GM18507 (cell line): ENCODE data around the gene BCL11B.

Experiments
- DNase-seq: peaks from one replicate; pipeline ENCODE4 v3.0.0; 2011; ENCODE audit warnings: low read depth; ENCODE audit not compliant: insufficient read length; ENCODE audit errors: extremely low spot score
- FAIRE-seq: peaks from 2 replicates; lab custom pipeline; 2011; peaks lifted over from hg19 to GRCh38; lab: Jason Lieb, UNC

The BCL11B gene

DNA sequence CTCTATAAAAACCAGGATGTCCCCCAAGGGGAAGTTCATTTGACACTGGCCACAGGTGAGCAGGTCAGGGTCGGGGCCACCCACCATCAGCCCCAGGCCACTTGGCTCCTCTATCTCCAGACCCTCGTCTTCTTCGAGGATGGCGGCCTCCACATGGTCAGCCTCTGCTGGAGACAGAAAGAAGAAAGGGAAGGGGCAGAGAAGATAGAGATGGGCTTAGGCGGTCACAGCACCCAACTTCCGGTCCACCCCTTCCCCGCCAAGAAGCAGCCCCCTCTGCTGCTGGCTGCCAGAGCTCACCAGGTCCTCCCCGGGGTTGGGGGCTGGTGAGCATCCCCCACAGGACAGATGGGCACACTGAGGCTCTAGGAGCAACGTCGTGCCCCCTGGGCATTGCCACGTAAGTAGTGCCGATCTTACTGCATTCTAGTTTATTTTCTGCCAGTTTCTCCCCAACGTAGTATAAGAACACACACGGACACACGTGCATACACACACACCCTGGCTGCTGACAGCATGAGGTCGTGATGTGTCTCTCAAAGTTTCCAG, 14.2 kb downstream of the BCL11B start:
- DNase-seq (no peak), FAIRE-seq (no peak)

DNA sequence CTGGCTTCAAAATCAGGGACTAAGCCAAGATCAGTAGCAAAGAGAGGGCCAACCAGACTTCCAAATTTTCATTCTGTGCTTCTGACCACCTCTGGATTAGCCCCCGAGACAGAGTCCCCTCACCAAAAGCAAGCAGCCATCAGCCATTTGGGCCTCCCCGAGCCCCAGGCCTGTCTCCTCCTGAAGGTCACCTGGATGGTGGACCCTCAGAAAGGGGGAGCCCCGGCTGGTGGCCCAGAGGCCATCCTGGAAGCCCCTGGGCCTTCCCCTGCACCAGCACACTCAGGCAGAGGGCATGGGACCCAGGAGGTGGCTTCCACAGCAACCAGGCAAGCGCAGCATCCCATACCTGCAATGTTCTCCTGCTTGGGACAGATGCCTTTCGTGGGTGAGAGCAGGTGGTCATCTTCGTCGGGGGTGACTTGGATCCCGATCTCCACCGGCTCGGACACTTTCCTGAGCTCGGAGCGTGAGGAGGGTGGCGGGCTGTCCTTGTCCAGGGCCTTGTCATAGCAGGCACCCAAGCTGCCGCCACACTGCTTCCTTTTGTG, 14.8 kb downstream of the BCL11B start:
- no peak for DNase-seq

DNA sequence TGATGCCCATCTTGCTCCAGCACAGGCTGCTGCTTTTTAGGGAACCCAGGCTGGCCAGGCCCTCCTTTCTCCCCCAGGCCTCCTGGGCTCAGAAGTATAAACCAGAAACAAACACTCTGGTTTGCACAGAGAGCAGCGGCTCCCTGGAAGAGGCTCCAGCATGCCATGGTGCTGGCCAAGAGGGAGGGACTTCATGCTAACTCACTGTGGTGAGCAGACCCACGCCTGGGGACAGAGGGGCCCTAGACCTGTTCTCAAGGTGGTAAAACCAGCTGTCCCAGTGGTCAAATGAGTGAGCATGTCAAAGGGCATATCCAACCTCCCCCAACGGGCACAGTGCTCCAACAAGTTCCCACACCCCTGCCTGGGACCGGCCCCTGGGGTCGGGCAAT, 15.5 kb downstream of the BCL11B start:
- FAIRE-seq, result no peak
- no peak for DNase-seq

More for the DNA sequence above, 14.8 kb downstream of the BCL11B start:
- FAIRE-seq, result no peak

DNA sequence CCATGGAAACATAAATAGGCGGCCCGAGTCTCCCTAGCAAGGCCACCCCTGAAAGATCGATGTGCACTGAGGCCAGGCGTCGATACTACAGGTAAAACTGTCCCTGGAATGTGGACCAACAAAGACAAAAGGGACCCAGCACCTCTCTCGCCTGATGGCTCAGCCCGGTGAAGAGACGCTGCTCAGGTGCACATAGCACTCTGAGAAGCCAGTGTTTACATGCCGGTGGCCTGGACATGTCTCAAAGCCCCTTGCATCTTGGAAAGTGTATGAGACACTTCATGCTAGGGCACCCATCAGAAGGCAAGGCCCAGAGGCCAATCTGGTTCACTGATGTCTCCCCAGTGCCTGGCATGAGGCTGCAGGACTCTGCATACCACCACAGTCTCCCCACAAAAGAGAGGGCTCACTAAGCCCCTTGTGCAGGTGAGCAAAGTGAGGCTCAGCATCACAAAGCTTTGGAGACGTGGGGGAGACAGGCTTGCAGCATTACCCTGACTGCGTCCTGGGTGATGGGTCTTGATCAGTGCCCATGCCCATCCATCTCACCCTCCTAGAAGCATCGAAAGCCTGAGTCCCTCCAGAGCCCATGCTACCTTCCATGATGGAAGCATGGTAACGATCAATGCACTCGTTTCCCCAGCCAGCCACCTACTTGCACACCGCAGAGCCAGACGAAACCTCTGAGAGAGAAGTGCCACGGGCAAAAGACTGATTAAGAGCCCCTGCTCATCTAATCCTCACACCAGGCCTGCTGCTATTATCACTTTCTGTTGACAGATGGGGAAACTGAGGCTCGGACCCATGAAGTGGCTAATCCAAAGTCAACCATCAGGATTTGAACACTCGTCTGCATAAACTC, 16.1 kb downstream of the BCL11B start:
- FAIRE-seq (no peak), DNase-seq (no peak)

DNA sequence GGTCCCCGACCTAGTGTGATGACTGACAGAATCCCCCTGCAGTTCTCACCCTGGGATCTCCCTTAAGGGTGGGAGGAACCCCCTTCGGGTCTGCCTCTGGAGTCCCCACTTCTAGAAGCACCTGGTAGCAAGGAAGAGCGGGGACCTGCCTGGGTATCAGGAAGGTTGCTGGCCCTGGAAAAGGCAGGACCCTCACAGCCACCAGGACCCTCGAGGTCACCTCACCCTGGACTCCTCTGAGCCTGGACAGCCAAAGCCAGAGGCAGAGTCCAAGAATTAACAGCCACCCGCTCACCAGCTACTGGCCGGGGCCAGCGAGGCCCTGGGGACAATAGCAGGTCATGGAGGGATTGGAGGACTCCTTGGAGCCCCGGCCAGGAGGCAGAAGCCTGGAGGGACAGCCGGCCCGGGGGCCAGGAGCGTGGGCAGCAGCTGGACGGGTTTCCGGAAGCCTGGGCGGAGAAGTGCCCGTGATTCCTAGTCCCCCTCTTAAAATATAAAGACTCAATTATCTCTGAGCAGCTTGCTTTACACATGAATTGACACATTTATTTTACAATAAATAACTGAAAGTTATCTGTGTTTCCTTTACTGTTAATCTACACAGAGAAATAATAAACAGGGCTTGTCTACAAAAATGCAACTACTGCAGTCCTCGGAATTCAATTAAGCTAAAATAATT, 17.5 kb downstream of the BCL11B start:
- DNase-seq (no peak), FAIRE-seq (no peak)

DNA sequence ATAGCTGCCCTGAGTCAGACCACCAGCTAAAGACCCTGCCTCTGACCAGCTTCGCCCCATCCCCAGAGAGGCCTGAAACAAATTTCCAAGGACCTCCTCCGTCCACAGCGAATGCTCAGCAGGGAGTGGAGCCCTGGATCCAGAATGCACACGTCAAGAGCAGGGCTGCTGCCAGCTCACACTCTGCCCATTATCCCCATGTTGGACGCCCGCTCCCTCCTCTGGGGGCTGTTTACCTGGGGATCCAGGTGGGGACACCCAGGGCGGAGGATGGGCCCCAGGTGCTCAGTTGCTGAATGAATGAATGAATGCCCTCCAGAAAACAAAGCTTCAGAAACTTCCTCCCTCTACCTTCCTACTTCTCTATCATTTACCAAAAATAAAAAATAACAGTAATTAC, 18.1 kb downstream of the BCL11B start:
- DNase-seq, result no peak
- no peak for FAIRE-seq

DNA sequence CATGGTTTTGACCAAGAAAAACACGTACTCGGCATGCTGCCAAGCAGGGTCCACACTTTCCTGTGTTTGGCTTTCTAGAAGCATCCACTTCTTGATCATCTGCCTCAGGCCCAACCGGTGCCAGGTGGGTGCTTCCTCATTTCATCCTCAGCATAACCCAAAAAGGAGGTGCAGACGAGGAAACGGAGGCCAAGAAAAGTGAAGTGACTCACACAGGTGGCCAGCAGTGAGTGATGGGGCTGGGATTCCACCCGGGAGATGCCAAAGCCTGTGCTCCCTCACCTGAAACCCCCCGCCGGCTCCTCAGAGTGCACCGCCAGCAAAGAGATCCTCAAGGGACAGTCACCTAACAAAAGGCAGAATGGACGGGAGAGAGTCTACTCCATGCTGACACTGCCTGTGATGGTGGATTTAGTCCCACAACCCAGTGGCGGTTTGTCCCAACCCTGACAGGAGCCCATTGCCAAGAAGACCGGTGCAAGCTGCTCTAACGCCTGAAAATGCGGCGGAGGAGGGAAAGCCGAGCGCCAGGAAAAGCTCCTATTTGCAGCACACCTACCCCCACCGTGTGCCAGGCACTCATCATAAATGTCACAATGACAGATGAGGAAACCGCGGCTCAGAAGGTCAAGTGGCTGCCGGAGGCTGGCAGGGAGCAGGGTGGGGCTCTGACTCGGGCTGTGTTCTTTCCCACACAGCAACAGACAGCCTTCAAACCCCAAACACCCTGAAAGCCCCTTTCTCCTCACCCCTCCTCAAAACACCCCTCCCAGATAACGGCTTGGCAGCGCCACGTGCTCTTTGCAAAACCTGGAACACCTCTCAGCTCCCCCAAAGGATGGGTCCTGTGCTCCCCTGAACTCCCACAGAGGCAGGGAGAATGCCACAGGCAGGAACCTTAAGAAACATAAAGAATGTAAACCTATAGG, 18.8 kb downstream of the BCL11B start:
- no peak for FAIRE-seq
- no peak for DNase-seq

DNA sequence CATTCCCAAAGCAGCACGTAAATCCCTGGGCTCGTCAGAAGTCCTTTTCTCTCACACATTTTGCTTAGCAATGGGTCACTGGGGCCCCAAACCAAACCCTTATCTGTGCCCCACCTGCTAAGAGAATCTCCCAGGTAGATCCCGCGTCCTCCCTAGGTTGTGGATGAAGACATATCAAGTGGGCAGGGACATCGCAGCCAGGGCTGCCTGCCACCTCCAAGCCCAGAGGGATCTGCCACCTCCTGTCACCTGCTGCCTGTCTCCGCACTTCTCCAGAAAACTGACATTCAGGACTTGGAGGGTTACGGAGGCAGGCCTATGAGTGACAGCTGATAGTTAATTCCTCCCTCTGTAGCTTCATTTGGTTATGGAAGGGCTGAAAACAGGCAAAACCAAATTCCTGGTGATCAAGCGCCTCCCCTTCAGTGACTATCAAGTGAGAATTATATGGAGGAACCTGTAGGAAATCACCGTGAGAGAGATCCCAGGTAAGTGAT, 19.5 kb downstream of the BCL11B start:
- DNase-seq (no peak), FAIRE-seq (no peak)

DNA sequence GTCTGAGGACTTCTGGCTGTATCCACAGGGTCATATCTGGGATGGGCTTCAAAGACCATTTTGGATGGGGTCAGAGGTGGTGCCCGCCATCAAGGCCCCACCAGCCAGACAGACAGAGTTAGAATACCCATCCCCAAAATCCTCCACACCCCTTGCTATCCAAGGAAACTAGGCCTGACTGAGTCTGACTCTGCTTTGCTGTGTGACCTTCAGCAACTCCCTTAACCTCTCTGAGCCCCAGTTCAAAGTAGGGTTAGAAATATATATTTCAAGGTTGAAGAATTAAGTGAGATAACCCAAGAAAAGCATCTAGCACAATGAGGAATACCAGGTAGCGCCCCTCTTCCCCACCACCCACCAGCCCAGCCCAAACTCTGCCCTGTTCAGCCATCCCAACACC, 20.3 kb downstream of the BCL11B start:
- DNase-seq (no peak), FAIRE-seq (no peak)

DNA sequence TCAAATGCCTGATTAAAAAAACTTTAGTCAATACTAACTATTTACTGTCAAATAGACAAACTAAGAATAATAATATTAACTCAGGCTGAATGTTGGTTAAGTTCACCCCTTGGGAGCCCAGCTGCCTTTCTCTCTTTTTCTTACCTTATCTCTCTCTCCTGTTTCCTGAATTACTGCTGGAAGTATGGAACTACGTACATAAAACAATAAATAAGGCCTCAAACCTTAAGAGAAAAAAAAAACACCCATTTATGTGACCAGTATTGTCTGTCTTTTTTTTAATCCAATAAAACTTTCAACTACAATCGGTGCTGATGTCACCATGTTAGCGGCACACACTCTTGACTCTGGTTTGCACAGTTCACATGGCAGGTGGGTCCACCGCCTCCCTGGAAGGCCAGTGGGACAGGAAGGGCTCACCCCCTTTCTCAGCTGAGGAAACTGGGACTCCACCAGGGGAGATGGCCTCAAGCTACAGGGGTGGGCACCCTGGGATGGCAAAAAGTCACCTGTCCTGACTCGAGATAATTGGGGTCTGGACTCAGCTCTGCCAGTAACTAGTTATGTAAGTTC, 21.3 kb downstream of the BCL11B start:
- DNase-seq (no peak), FAIRE-seq (no peak)

DNA sequence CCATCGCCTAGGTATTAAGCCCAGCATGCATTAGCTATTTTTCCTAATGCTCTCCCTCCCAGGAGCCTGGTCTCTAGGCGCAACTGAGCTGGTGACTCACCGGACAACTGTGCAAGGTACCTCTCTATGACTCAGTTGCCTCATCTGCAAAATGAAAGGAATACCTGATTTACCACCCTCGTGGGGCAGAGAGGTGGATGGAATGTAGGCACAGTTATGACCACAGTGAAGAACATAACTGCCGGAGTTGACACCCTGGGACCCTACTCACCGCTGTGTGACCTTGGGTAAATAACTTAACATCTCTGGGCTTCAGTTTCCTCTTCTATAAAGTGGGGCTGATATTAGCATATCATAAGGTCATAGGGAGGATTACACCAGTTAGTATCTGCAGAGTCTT, 22.6 kb downstream of the BCL11B start:
- FAIRE-seq, result no peak
- no peak for DNase-seq

DNA sequence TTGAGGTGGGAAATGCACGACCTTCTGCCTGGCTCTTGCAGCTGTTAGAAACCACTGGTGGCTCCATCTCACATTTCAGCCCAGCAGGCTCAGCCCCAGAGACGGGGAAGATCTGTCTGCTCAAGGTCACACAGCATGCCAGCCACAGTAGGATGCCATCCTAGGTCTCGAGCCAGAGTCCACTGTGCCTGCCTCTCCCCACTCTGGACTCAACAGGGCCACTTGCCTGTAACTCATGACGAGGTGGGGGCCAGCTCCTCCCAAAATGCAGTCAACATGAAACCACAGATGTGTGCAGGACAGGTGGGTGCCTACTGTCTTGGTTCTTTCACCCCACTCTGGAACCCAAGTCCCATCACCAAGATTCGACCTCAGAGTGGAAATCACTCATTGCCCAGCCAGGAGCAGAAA, 23.2 kb downstream of the BCL11B start:
- FAIRE-seq, result no peak

DNA sequence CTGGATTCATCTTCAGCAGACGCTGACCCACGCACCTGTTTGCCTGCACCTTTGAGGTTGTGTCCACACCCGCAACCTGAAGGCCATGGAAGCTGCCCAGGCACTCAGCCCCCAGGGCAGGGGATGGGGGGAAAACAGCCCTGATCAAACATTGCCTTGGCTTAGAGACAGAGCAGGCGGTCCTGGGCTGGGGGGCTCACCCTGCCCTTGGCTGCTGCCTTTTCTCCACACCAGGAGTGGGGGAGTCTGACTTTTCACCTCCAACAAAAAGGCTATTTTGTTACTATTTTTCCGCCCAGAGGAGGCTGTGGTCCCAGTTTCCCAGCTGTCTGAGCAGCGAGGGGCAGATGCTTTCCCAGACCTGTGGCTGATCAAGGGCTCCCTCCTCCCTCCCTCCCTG, 24.2 kb downstream of the BCL11B start:
- FAIRE-seq, result no peak

More for the DNA sequence above, 23.2 kb downstream of the BCL11B start:
- DNase-seq, result no peak

DNA sequence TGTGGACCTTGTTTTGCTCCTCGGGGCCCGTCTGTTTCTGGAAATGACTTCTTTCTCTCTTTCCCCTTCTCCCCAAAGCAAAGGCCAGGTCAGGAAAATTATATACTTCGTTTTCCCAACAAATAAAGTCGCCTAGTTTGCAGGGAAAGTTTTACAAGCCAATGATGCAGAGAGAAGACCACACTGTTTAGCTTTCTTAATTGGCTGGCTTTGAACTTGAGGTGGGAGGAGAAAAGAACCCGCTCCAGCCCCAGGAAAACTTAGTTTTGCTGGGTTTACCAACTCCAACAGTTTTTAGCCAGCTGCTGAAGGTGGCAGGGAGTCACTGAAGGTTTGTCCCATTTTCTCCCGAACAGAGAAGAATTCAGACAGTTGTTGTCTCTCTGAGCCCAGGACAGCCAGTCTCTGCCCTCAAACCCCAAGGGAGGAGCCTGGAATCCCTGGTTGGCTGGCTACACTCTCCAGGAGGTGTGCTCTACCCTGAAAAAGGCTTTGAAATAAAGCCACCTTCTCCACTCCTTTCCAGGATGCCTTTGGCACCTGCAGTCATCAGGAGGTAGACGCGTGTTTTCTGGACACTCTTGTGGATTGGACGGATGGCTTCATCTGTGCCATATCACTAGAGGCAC, 24.8 kb downstream of the BCL11B start:
- no peak for FAIRE-seq

More for the DNA sequence above, 24.2 kb downstream of the BCL11B start:
- DNase-seq, result no peak

DNA sequence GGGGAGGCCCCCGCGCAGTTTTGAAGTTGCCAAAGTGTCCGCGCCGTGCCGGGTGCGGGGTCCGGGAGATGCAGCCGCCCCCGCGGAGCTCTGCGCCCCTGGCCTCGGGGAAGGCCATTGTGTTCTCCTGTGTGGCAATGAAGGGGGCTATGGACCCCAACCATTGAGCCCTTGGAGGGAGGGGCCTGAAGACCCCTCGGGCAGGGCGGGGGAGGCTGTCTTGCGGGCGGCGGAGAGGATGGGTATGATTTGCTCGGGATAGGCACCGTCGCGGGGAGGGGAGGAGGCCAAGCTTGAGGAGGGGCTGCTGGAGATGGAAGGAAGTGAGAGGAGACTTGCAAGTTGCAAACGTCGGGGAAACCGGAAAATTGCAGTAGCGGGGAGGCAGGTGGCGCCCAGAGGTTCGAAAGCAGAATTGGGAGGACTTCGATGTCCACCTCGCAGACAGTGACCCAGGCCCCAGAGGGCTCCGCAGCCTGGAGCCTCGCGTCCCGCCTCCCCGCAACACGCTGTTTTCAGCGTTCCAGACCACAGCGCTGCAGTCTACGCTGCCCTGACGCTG, 25.4 kb downstream of the BCL11B start:
- DNase-seq, result no peak
- no peak for FAIRE-seq

More for the DNA sequence above, 24.8 kb downstream of the BCL11B start:
- no peak for DNase-seq

DNA sequence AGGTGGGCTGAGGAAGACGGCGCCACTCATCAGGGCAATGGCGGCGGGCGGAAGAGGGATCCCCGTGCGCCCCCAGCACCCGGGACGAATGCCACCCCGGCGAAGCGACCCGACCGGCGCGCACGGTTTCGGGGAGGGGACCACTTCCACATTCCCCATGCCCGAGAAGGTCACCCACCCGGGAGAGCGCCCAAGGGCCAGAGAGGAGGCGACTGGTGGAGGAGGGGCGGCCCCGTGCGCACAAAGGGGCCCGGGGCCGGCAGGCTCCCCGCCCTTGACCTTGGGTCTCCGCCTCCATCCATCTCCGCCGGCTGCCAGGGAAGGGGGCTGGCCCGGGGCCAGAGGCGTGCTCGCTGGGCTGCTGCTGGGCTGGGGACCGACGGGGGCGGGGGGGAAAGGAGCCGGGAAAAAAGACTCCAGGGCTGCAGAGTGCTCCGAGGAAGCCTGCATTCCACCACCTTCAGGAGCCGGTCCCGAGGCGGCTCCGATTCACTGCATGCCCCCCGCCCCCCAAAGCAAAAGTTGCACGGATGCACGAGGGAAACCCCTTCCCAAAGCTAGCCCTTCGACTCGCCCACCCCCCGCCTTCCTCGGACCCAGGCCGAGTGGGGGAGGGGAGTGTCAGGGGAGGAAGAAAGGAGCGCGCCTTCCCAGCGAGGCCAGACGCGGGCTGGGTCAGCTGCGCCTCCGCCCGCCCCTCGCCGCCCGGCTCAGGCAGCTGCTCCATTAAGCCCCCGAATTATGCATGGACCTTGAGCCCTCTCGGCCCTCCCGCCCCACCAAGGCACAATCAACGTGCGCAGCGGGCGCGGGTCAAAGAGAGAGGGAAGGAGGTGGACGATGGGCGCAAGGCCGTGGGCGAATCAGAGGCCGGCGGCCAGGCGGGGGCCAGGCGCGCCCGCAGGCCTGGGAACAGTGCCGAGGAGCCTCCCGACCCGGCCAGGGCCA, 26.2 kb downstream of the BCL11B start:
- no peak for DNase-seq
- no peak for FAIRE-seq

DNA sequence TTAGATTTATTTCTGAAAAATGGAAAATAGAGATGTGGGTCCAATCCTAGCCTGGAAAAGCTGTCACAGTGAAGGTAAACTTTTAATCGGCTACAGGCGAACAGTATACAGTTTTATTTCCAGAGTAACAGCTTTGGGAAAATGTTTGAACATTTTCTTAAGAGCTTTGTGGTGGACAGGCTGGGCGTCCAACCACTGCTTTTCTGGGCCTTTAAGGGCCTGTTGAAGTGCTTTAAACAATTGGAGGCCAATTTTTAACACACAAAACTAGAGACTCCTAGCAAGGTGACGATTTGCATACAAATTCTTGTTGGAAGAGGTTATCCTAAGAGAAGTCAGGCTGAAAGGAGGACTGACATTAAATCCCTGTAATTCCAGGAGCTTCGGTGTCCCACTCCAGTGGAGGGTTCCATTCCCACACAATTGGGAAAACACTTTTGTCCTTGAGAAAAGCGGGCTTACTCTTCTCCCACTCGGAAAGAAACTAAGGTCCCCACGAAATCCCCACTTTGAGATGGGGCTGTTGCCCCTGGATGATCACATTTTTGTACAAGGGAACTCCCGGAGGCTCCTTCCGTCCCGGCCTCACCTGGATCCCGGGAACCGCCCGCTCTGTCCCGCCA, 26.9 kb downstream of the BCL11B start:
- DNase-seq (no peak), FAIRE-seq (no peak)
